OCI-LY3 (cell line): Measurements from ENCODE around the gene NOP58.

Experiments
- H2AFZ ChIP-seq: fragments of 200-600, 300-600 bp; shearing (Covaris generic); 2 replicates; pipeline ENCODE4 v1.6.0; 2014; ENCODE audit warnings: antibody characterized with exemption, low read depth, low read length
- H3K27ac ChIP-seq: fragments of 200-600, 300-600 bp; sonication (generic); 2 replicates; pipeline ENCODE4 v1.5.1; 2014; ENCODE audit warnings: mild to moderate bottlenecking, low read length, moderate library complexity, mixed read lengths
- H3K27me3 ChIP-seq: fragments of 200-600, 300-600 bp; sonication (generic); 2 replicates; pipeline ENCODE4 v1.6.1; 2014; ENCODE audit warnings: low read depth, low read length, mixed read lengths
- H3K36me3 ChIP-seq: fragments of 200-600, 300-600 bp; sonication (generic); replicated peaks from 2 replicates; pipeline ENCODE3; 2014; ENCODE audit warnings: low read depth, low read length, mixed read lengths
- H3K4me1 ChIP-seq: fragments of 300-600, 200-600 bp; sonication (generic); 2 replicates; pipeline ENCODE4 v1.6.1; 2014; ENCODE audit warnings: low read length, mixed read lengths
- H3K4me2 ChIP-seq: fragments of 200-600, 300-600 bp; sonication (generic); 2 replicates; pipeline ENCODE4 v1.6.1; 2014; ENCODE audit warnings: low read length, mixed read lengths
- H3K4me3 ChIP-seq: fragments of 300-600, 200-600 bp; sonication (generic); 2 replicates; pipeline ENCODE4 v1.5.1; 2014; ENCODE audit warnings: antibody characterized with exemption, mild to moderate bottlenecking, low read length, moderate library complexity
- H3K79me2 ChIP-seq: fragments of 300-600, 200-600 bp; shearing (Covaris generic); 2 replicates; pipeline ENCODE4 v1.6.1; 2014; ENCODE audit warnings: mild to moderate bottlenecking, low read length, mixed read lengths
- H3K9ac ChIP-seq: fragments of 300-600, 200-600 bp; shearing (Covaris generic); 2 replicates; pipeline ENCODE4 v1.6.0; 2014; ENCODE audit warnings: mild to moderate bottlenecking, low read length, moderate library complexity
- H3K9me3 ChIP-seq: fragments of 200-600, 300-600 bp; shearing (Covaris generic); 2 replicates; pipeline ENCODE4 v1.6.1; 2014; ENCODE audit warnings: low read length, mixed read lengths; ENCODE audit not compliant: insufficient read depth
- H4K20me1 ChIP-seq: fragments of 200-600, 300-600 bp; sonication (generic); 2 replicates; pipeline ENCODE4 v1.6.1; 2016; ENCODE audit warnings: low read length, mixed read lengths; ENCODE audit not compliant: insufficient read depth
- EZH2phosphoT487 ChIP-seq: fragments of 200-600 bp; shearing (Covaris generic); IDR thresholded peaks from 2 replicates; pipeline ENCODE4 v1.6.1; 2018; ENCODE audit warnings: antibody characterized with exemption, mixed run types, low read depth
- TF ChIP-seq, protein P1 (sequence below): fragments of 200-600, 300-600 bp; sonication (generic); IDR thresholded peaks from 2 replicates; pipeline ENCODE4 v1.5.1; 2014; ENCODE audit warnings: antibody characterized with exemption, low read length, low read depth

Gene NOP58

GRCh38 chr2:202322435-202322834, 56.9 kb downstream of the NOP58 start:
- no peak overlapping the region for H3K27ac ChIP-seq
- no peaks in the 10 kb centered on the region for H3K27me3 ChIP-seq
- H2AFZ ChIP-seq: no peak overlapping the region
- H3K9me3 ChIP-seq: no peaks in the 10 kb centered on the region
- H3K4me3 ChIP-seq: no peak overlapping the region
- TF ChIP-seq, protein P1, sequence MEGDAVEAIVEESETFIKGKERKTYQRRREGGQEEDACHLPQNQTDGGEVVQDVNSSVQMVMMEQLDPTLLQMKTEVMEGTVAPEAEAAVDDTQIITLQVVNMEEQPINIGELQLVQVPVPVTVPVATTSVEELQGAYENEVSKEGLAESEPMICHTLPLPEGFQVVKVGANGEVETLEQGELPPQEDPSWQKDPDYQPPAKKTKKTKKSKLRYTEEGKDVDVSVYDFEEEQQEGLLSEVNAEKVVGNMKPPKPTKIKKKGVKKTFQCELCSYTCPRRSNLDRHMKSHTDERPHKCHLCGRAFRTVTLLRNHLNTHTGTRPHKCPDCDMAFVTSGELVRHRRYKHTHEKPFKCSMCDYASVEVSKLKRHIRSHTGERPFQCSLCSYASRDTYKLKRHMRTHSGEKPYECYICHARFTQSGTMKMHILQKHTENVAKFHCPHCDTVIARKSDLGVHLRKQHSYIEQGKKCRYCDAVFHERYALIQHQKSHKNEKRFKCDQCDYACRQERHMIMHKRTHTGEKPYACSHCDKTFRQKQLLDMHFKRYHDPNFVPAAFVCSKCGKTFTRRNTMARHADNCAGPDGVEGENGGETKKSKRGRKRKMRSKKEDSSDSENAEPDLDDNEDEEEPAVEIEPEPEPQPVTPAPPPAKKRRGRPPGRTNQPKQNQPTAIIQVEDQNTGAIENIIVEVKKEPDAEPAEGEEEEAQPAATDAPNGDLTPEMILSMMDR: no peak
- no peak for TF ChIP-seq EZH2phosphoT487
- no peaks in the 10 kb centered on the region for H4K20me1 ChIP-seq
- no peaks in the 10 kb centered on the region for H3K79me2 ChIP-seq
- H3K4me1 ChIP-seq: no peaks in the 10 kb centered on the region
- peaks cover 12% of the 10 kb centered on the region for H3K36me3 ChIP-seq
- H3K4me2 ChIP-seq: no peak overlapping the region
- no peak overlapping the region for H3K9ac ChIP-seq

GRCh38 chr2:202327858-202328257, 62.3 kb downstream of the NOP58 start:
- H3K4me2 ChIP-seq: no peak overlapping the region
- peaks cover 3% of the 10 kb centered on the region for H3K36me3 ChIP-seq
- H3K79me2 ChIP-seq: no peaks in the 10 kb centered on the region
- no peaks in the 10 kb centered on the region for H3K4me1 ChIP-seq
- no peak overlapping the region for H2AFZ ChIP-seq
- no peaks in the 10 kb centered on the region for H3K27me3 ChIP-seq
- no peak overlapping the region for H3K27ac ChIP-seq
- no peak overlapping the region for H3K4me3 ChIP-seq
- no peaks in the 10 kb centered on the region for H4K20me1 ChIP-seq
- TF ChIP-seq, protein P1: no peak
- TF ChIP-seq EZH2phosphoT487: no peak
- H3K9ac ChIP-seq: no peak overlapping the region
- no peaks in the 10 kb centered on the region for H3K9me3 ChIP-seq

DNA sequence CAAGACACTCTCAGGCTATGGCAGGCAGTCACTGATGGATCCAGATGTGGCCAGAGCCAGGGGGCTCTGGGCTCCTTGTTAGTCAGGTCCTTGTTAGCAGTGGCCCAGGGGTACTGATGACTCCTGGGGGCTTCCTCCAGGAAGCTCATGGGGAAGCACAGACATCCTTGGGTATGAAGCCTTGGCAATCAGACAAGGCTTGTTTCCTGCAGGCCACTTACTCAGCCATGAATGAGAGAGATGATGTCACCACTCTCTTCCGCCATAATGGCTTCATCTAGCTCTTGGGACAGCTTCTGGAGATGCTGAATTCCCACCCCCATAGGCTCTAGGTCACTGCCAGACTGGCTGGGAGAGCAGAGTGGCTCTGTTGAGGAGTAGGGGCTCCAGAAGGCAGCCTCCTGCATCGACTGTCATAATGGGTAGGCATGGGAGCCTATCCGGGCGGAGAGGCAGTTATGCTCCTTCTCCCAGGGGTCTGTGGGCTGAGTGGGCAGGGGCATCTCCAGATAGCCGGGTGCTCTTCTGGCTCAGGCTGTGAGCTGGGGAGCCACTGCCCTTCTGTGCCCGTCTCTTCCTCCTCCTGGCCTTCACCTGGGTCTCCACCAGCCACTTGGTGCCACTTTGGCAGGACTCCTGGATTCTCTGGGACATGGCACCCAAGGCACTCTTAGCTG, 70.4 kb downstream of the NOP58 start:
- H4K20me1 ChIP-seq: no peaks in the 10 kb centered on the region
- no peak overlapping the region for H3K4me2 ChIP-seq
- no peaks in the 10 kb centered on the region for H3K4me1 ChIP-seq
- no peak overlapping the region for H3K27ac ChIP-seq
- H3K4me3 ChIP-seq: no peak overlapping the region
- H3K9me3 ChIP-seq: no peaks in the 10 kb centered on the region
- H3K9ac ChIP-seq: no peak overlapping the region
- H3K36me3 ChIP-seq: no peaks in the 10 kb centered on the region
- TF ChIP-seq, protein P1: no peak
- no peak for TF ChIP-seq EZH2phosphoT487
- no peaks in the 10 kb centered on the region for H3K79me2 ChIP-seq
- no peaks in the 10 kb centered on the region for H3K27me3 ChIP-seq
- no peak overlapping the region for H2AFZ ChIP-seq

- no peak overlapping the region for H3K27ac ChIP-seq
- no peak overlapping the region for H3K9ac ChIP-seq
- H3K4me2 ChIP-seq: no peak overlapping the region
- H4K20me1 ChIP-seq: no peaks in the 10 kb centered on the region
- H3K4me3 ChIP-seq: no peak overlapping the region
- no peaks in the 10 kb centered on the region for H3K79me2 ChIP-seq
- no peaks in the 10 kb centered on the region for H3K4me1 ChIP-seq
- no peaks in the 10 kb centered on the region for H3K27me3 ChIP-seq
- no peaks in the 10 kb centered on the region for H3K36me3 ChIP-seq
- H3K9me3 ChIP-seq: no peaks in the 10 kb centered on the region
- TF ChIP-seq, protein P1: no peak
- TF ChIP-seq EZH2phosphoT487: no peak
- no peak overlapping the region for H2AFZ ChIP-seq
Observed at GRCh38 chr2:202337151-202337550, 71.6 kb downstream of the NOP58 start.
